ENCODE data around the gene GLB1L2.

DNA sequence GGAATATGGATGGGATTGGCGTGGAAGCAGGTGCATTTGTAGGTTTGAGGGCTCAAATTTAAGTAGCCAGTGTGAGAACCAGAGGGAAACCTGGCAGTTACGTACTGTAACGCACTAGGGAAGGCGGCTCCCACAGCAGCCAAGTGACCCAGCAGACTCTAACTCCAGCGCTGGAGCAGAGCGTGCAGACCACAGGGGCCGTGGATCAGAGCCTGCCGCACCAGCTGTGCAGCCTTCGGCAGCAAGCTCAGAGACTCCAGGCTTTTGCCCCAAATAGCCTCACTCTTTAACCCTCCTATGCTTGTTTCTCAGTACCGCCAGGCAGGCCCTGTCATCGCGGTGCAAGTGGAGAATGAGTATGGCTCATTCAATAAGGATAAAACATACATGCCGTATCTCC lies 43.3 kb upstream of the GLB1L2 start:
- TF ChIP-seq POLR2A (IDR thresholded peaks at IDR 0.05; ENCODE audit: low read depth, low read length) (no peak), POLR2AphosphoS5 (IDR thresholded peaks at IDR 0.05; ENCODE audit: low read depth, low read length) (no peak)
